SK-N-SH (cell line): ENCODE results near the gene RGS11. TPM values are rescaled to one million over a fixed set of nuclear protein-coding genes. Genes with fewer than 3 reads are reported as not detected.

ENCODE experiments used
- CTCF ChIA-PET: fragments of 300-600, 350-600 bp; formaldehyde crosslinking; extraction: SDS; loops from one replicate; lab custom pipeline; 2021; lab: Yijun Ruan, JAX
- POLR2A ChIA-PET: fragments of 350-600 bp; sonication (Branson Sonifier 250); formaldehyde crosslinking; extraction: SDS; loops from one replicate; lab custom pipeline; 2020; ENCODE audit warnings: antibody characterized with exemption, inconsistent platforms; lab: Yijun Ruan, JAX
- DNase-seq: peaks from one replicate; pipeline ENCODE4 v3.0.0; 2012
- H2AFZ ChIP-seq: fragments of 200-600 bp; sonication (generic); 2 replicates; pipeline ENCODE4 v1.8.1; 2016; ENCODE audit warnings: antibody characterized with exemption, mild to moderate bottlenecking, low read depth
- H3F3A ChIP-seq: fragments of 200-600 bp; sonication (generic); replicated peaks from 2 replicates; pipeline ENCODE3; 2016; ENCODE audit warnings: antibody characterized with exemption, mild to moderate bottlenecking; ENCODE audit not compliant: insufficient read depth
- H3K27ac ChIP-seq, 2 experiments: fragments of 200-500 bp in 1 of 2; fragments of 200-600 bp in 1 of 2; sonication (Bioruptor generic) in 1 of 2; sonication (generic), shearing (Covaris generic) in 1 of 2; 2 replicates each; pipeline versions ENCODE4 v1.5.1 to v1.6.1; 2014 to 2016; ENCODE audit warnings: low read depth in 2 of 2, inconsistent platforms in 1 of 2, low read length in 1 of 2, mild to moderate bottlenecking in 1 of 2, mixed read lengths in 1 of 2
- H3K27me3 ChIP-seq: fragments of 200-600 bp; sonication (generic), shearing (Covaris generic); 2 replicates; pipeline ENCODE4 v1.6.1; 2016; ENCODE audit warnings: mixed run types; ENCODE audit not compliant: insufficient read depth
- H3K36me3 ChIP-seq, 2 experiments: fragments of 200-500 bp in 1 of 2; fragments of 200-600 bp in 1 of 2; sonication (Bioruptor generic) in 1 of 2; sonication (generic) in 1 of 2; replicated peaks in 1 of 2; 2 replicates each; pipeline versions ENCODE3 to v1.5.1; 2014 to 2016; ENCODE audit warnings: low read length in 1 of 2, mild to moderate bottlenecking in 1 of 2; ENCODE audit not compliant: insufficient read depth in 2 of 2, control insufficient read depth in 1 of 2
- H3K4me1 ChIP-seq, 2 experiments: fragments of 200-500 bp in 1 of 2; fragments of 200-600 bp in 1 of 2; sonication (Bioruptor generic) in 1 of 2; sonication (generic), shearing (Covaris generic) in 1 of 2; 2 replicates each; pipeline versions ENCODE4 v1.5.1 to v1.6.1; 2014 to 2016; ENCODE audit warnings: low read depth in 1 of 2, low read length in 1 of 2, mixed run types in 1 of 2; ENCODE audit not compliant: insufficient read depth in 2 of 2, control insufficient read depth in 1 of 2
- H3K4me2 ChIP-seq: fragments of 200-600 bp; sonication (generic), shearing (Covaris generic); 2 replicates; pipeline ENCODE4 v1.6.1; 2017; ENCODE audit warnings: mixed run types
- H3K4me3 ChIP-seq, 2 experiments: fragments of 200-500 bp in 1 of 2; fragments of 200-600 bp in 1 of 2; sonication (Bioruptor generic) in 1 of 2; sonication (generic), shearing (Covaris generic) in 1 of 2; 2 replicates each; pipeline versions ENCODE4 v1.5.1 to v1.8.1; 2014 to 2016; ENCODE audit warnings: low read depth in 2 of 2, inconsistent platforms in 1 of 2, low read length in 1 of 2, mild to moderate bottlenecking in 1 of 2, mixed read lengths in 1 of 2, moderate library complexity in 1 of 2
- H3K79me2 ChIP-seq: fragments of 200-600 bp; sonication (generic); 2 replicates; pipeline ENCODE4 v1.8.1; 2017; ENCODE audit warnings: mild to moderate bottlenecking; ENCODE audit not compliant: insufficient read depth
- H3K9ac ChIP-seq: fragments of 200-600 bp; sonication (generic); 2 replicates; pipeline ENCODE4 v1.6.1; 2017; ENCODE audit warnings: mixed run types
- H3K9me2 ChIP-seq: fragments of 200-600 bp; sonication (generic); 2 replicates; pipeline ENCODE4 v1.6.1; 2017; ENCODE audit warnings: mixed run types
- H3K9me3 ChIP-seq: fragments of 200-600 bp; sonication (generic); 2 replicates; pipeline ENCODE4 v1.6.1; 2017; ENCODE audit warnings: mixed run types, mild to moderate bottlenecking, moderate library complexity
- H4K20me1 ChIP-seq: fragments of 200-600 bp; sonication (generic); 2 replicates; pipeline ENCODE4 v1.6.1; 2017; ENCODE audit warnings: mild to moderate bottlenecking, mixed run types; ENCODE audit not compliant: insufficient read depth
- ELF1 ChIP-seq: IDR thresholded peaks from 2 replicates; pipeline ENCODE4 v1.4.0; 2012
- EP300 ChIP-seq, 2 experiments: IDR thresholded peaks; 2 replicates each; pipeline versions ENCODE4 v1.4.0 to v1.6.1; 2012; ENCODE audit warnings: borderline replicate concordance in 1 of 2, low read depth in 1 of 2, low read length in 1 of 2
- IRF3 ChIP-seq: fragments of 150-350 bp; IDR thresholded peaks from 2 replicates; pipeline ENCODE4 v1.6.1; 2016; ENCODE audit warnings: mild to moderate bottlenecking, low read depth, low read length
- MEF2A ChIP-seq: IDR thresholded peaks from 2 replicates; pipeline ENCODE4 v1.4.0; 2012; ENCODE audit warnings: low read depth, borderline replicate concordance
- RAD21 ChIP-seq: IDR thresholded peaks from 2 replicates; pipeline ENCODE4 v1.6.1; 2012; ENCODE audit warnings: mild to moderate bottlenecking, low read length
- RFX5 ChIP-seq: IDR thresholded peaks from 2 replicates; pipeline ENCODE4 v1.6.1; 2012; ENCODE audit warnings: mild to moderate bottlenecking, improper control_type of control experiment, low read length
- RXRA ChIP-seq: IDR thresholded peaks from 2 replicates; pipeline ENCODE4 v1.4.0; 2012; ENCODE audit warnings: low read depth, mild to moderate bottlenecking, borderline replicate concordance
- SIN3A ChIP-seq: IDR thresholded peaks from 2 replicates; pipeline ENCODE4 v1.6.1; 2012; ENCODE audit warnings: low read depth, mild to moderate bottlenecking, low read length, moderate library complexity, borderline replicate concordance
- TEAD4 ChIP-seq: IDR thresholded peaks from 2 replicates; pipeline ENCODE4 v1.4.0; 2012; ENCODE audit warnings: mild to moderate bottlenecking, borderline replicate concordance; ENCODE audit not compliant: insufficient read depth
- YY1 ChIP-seq: IDR thresholded peaks from 2 replicates; pipeline ENCODE4 v1.4.0; 2012; ENCODE audit warnings: low read depth, mild to moderate bottlenecking
- WGBS: methylation state at CpG from one replicate; pipeline ENCODE4 v1.1.6; 2017; ENCODE audit warnings: low lambda C conversion rate; 5-methylcytosine and 5-hydroxymethylcytosine counted together
- polyA plus RNA-seq, 3 experiments: library from polyadenylated mRNA; depleted of rRNA; stranded (reverse); fragments of >200 nt; gene quantifications; 2 replicates each; pipeline ENCODE4 v1.2.3, GENCODE V29; 2012
- TF ChIP-seq, protein P1 (sequence below): IDR thresholded peaks from 2 replicates; pipeline ENCODE4 v1.4.0; 2012; ENCODE audit warnings: low read depth, borderline replicate concordance
- TF ChIP-seq, protein P2 (sequence below): IDR thresholded peaks from 2 replicates; pipeline ENCODE4 v1.6.1; 2012; ENCODE audit warnings: mild to moderate bottlenecking, low read depth, low read length, moderate library complexity

Gene RGS11
- polyA plus RNA-seq, 1 of the 3 experiments (the other 2 are of a cell fraction), result 9.8 TPM

DNA sequence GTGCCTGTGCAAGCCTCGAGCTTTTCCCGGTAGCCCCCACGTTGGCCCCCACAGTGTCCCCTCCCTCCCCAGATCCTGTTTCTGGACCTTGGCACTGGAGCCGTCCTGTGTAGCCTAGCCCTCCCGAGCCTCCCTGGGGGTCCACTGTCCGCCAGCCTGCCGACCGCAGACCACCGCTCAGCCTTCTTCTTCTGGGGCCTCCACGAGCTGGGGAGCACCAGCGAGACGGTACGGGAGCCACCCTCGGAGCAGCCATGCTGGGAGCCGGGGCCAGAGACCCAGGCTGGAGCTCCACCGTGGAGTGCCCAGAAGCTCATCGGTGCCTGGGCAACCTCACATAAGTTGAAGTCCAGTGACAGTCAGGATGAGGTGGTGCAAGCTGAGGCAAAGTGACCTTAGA is 11.8 kb downstream of the RGS11 start:
- Histone ChIP-seq H4K20me1 (no peaks in the 10 kb centered on the region), H3K79me2 (no peaks in the 10 kb centered on the region), H3K4me3 (no peak overlapping the region), H3K27ac (no peak overlapping the region), H3K9ac (no peak overlapping the region), H3K36me3 (peaks cover 0 to 51% of the 10 kb centered on the region in 2 experiments), H3K4me1 (peaks cover 0 to 8% of the 10 kb centered on the region in 2 experiments; a peak in 1 of 4 replicates), H3F3A (no peaks in the 10 kb centered on the region), H3K4me2 (no peak overlapping the region), H3K9me3 (no peaks in the 10 kb centered on the region), H2AFZ (no peak overlapping the region), H3K27me3 (no peaks in the 10 kb centered on the region), H3K9me2 (no peaks in the 10 kb centered on the region)
- TF ChIP-seq, protein P1, sequence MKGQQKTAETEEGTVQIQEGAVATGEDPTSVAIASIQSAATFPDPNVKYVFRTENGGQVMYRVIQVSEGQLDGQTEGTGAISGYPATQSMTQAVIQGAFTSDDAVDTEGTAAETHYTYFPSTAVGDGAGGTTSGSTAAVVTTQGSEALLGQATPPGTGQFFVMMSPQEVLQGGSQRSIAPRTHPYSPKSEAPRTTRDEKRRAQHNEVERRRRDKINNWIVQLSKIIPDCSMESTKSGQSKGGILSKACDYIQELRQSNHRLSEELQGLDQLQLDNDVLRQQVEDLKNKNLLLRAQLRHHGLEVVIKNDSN, result no peak
- TF ChIP-seq IRF3 (no peak), RXRA (no peak), MEF2A (no peak), RAD21 (no peak), YY1 (no peak), RFX5 (no peak), TEAD4 (no peak), EP300 (IDR thresholded peaks at IDR 0.05; ENCODE audit: borderline replicate concordance in 1 of 2, low read depth in 1 of 2, low read length in 1 of 2) (no peak), SIN3A (no peak), ELF1 (no peak)
- TF ChIP-seq, protein P2, sequence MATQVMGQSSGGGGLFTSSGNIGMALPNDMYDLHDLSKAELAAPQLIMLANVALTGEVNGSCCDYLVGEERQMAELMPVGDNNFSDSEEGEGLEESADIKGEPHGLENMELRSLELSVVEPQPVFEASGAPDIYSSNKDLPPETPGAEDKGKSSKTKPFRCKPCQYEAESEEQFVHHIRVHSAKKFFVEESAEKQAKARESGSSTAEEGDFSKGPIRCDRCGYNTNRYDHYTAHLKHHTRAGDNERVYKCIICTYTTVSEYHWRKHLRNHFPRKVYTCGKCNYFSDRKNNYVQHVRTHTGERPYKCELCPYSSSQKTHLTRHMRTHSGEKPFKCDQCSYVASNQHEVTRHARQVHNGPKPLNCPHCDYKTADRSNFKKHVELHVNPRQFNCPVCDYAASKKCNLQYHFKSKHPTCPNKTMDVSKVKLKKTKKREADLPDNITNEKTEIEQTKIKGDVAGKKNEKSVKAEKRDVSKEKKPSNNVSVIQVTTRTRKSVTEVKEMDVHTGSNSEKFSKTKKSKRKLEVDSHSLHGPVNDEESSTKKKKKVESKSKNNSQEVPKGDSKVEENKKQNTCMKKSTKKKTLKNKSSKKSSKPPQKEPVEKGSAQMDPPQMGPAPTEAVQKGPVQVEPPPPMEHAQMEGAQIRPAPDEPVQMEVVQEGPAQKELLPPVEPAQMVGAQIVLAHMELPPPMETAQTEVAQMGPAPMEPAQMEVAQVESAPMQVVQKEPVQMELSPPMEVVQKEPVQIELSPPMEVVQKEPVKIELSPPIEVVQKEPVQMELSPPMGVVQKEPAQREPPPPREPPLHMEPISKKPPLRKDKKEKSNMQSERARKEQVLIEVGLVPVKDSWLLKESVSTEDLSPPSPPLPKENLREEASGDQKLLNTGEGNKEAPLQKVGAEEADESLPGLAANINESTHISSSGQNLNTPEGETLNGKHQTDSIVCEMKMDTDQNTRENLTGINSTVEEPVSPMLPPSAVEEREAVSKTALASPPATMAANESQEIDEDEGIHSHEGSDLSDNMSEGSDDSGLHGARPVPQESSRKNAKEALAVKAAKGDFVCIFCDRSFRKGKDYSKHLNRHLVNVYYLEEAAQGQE, result no peak
- POLR2A ChIA-PET, result interaction anchor here (1.0 kb wide), 1 partner anchor 42 kb away, joined by 3 read pairs; no protein-coding TSS in a partner anchor
- CTCF ChIA-PET, result no interaction called here
- 95% methylated on average over 6 of the region's 17 CpGs for WGBS
- DNase-seq, result peak; percentile 8
